OCI-LY7 (cell line): Measurements from ENCODE around the gene CBFA2T2.

Source experiments
- CTCF ChIP-seq: fragments of 200-600 bp; sonication (generic); conservative IDR thresholded peaks from 2 replicates; pipeline ENCODE4 v1.5.1; 2014; ENCODE audit warnings: mild to moderate bottlenecking, antibody characterized with exemption, low read length, moderate library complexity, mixed read lengths
- EZH2phosphoT487 ChIP-seq: fragments of 200-600 bp; sonication (generic); IDR thresholded peaks from 2 replicates; pipeline ENCODE4 v1.6.1; 2018; ENCODE audit warnings: low read depth, borderline replicate concordance, mild to moderate bottlenecking, mixed run types, antibody characterized with exemption, low read length, moderate library complexity, mixed read lengths

- TF ChIP-seq EZH2phosphoT487 (no peak), CTCF (no peak)
Observed at GRCh38 chr20:33635341-33635740, 145.4 kb downstream of the CBFA2T2 start.
